ENCODE data around the gene RAVER1.
"Not testable (repeated sequence)": the region's sequence is repeated elsewhere in the genome, so short reads cannot be mapped to it uniquely, and the experiment has no call there.

The RAVER1 gene

DNA sequence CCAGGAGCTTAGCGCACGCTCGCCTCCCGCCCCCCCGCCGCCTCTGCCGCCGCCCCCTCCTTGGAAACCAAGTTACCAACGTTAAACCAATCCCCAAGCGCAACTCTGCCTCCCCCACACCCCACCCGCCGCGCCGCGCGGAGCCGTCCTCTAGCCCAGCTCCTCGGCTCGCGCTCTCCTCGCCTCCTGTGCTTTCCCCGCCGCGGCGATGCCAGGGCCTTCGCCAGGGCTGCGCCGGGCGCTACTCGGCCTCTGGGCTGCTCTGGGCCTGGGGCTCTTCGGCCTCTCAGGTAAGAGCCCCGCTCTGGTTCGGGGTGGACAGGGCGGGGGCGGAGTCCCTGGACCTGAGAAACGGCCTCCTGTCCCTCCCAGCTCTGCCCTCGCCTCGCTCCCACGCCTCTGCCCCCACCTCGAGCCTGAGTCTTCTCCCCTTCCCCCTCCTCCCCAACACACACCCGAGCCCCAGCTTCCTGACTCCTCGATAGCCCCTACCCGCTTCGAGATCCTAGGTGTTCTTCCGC is 43.4 kb downstream of the RAVER1 start, which contains the start of gene ICAM5:
Gene ICAM5, plus strand, starts transcription at position 117 of the 521 bp plus-strand sequence. Its CDS starts 92 bp downstream, at position 209.
- DNase-seq = peak; percentile 68

DNA sequence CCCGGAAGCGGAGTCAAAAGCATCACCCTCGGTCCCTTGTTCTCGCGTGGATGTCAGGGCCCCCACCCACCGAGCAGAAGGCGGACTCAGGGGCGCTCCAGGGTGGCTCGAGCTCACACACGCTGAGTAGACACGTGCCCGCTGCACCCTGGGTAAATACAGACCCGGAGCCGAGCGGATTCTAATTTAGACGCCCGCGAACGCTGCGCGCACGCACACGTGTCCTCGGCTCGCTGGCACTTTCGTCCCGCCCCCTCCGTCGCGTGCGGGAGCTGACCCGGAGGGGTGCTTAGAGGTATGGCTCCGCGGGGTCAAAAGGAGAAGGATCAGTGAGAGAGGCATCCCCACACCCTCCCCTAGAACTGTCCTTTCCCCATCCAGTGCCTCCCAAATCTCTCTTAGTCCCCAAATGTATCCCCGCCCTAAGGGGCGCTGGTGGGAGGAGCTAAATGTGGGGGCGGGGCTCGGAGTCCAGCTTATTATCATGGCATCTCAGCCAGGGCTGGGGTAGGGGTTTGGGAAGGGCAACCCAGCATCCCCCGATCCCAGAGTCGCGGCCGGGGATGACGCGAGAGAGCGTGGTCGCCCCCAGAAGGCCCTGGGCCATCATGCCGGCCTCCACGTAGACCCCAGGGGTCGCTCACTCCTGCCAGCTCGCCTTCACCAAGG is 44.0 kb downstream of the RAVER1 start:
- peak; percentile 84 for DNase-seq

- peak; percentile 83 for DNase-seq
Observed at GRCh38 chr19:10288662-10289166, 44.6 kb downstream of the RAVER1 start.

DNA sequence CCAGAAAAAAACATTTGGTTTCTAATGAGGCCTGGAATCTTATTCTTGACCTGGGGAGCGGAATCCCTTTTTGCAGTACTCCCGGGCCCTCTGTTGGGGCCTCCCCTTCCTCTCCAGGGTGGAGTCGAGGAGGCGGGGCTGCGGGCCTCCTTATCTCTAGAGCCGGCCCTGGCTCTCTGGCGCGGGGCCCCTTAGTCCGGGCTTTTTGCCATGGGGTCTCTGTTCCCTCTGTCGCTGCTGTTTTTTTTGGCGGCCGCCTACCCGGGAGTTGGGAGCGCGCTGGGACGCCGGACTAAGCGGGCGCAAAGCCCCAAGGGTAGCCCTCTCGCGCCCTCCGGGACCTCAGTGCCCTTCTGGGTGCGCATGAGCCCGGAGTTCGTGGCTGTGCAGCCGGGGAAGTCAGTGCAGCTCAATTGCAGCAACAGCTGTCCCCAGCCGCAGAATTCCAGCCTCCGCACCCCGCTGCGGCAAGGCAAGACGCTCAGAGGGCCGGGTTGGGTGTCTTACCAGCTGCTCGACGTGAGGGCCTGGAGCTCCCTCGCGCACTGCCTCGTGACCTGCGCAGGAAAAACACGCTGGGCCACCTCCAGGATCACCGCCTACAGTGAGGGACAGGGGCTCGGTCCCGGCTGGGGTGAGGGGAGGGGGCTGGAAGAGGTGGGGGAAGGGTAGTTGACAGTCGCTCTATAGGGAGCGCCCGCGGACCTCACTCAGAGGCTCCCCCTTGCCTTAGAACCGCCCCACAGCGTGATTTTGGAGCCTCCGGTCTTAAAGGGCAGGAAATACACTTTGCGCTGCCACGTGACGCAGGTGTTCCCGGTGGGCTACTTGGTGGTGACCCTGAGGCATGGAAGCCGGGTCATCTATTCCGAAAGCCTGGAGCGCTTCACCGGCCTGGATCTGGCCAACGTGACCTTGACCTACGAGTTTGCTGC is 46.3 kb downstream of the RAVER1 start, which contains the start of gene ICAM4:
Gene ICAM4, plus strand, starts transcription at position 153 of the 935 bp plus-strand sequence. Its CDS starts 58 bp downstream, at position 211.
- DNase-seq = peak; percentile 30

DNA sequence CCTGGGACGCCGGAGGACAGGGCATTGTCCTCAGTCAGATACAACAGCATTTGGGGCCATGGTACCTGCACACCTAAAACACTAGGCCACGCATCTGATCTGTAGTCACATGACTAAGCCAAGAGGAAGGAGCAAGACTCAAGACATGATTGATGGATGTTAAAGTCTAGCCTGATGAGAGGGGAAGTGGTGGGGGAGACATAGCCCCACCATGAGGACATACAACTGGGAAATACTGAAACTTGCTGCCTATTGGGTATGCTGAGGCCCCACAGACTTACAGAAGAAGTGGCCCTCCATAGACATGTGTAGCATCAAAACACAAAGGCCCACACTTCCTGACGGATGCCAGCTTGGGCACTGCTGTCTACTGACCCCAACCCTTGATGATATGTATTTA is 47.9 kb downstream of the RAVER1 start:
- DNase-seq = no peak

GRCh38 chr19:10284960-10285278 is 48.4 kb downstream of the RAVER1 start:
- no peak for DNase-seq

DNA sequence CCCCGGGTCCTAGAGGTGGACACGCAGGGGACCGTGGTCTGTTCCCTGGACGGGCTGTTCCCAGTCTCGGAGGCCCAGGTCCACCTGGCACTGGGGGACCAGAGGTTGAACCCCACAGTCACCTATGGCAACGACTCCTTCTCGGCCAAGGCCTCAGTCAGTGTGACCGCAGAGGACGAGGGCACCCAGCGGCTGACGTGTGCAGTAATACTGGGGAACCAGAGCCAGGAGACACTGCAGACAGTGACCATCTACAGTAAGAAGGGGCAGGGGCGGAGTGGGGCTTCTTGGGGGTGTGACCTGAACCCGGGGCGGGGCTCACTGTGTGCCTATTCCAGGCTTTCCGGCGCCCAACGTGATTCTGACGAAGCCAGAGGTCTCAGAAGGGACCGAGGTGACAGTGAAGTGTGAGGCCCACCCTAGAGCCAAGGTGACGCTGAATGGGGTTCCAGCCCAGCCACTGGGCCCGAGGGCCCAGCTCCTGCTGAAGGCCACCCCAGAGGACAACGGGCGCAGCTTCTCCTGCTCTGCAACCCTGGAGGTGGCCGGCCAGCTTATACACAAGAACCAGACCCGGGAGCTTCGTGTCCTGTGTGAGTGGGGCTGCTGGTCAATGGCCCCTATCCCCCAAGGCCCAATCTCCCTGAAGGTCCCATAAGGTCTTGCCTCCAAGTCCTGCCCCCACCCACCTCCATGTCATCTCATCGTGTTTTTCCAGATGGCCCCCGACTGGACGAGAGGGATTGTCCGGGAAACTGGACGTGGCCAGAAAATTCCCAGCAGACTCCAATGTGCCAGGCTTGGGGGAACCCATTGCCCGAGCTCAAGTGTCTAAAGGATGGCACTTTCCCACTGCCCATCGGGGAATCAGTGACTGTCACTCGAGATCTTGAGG is 49.0 kb downstream of the RAVER1 start:
- no peak for DNase-seq

DNA sequence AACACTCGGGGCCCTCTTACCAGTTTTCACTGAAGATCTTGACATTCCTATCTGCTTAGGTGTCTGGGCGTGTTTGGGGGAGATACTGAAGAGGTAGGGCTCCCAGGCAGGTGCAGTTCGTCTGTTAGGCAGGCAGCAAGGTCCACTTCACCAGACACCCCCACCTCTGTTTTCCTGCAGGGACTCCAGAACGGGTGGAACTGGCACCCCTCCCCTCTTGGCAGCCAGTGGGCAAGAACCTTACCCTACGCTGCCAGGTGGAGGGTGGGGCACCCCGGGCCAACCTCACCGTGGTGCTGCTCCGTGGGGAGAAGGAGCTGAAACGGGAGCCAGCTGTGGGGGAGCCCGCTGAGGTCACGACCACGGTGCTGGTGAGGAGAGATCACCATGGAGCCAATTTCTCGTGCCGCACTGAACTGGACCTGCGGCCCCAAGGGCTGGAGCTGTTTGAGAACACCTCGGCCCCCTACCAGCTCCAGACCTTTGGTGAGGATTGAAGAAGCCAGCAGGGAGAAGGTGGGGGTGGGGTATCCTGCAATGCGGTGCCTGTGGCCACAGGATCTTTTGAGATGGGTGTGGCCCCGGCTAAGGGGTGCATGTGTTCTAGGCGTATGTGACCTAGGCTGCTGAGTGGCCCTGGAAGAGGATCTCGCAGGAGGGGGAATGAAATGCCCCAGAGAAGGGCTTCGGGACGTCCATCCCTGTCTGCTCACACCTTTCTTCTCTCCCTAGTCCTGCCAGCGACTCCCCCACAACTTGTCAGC is 49.8 kb downstream of the RAVER1 start:
- DNase-seq = no peak

DNA sequence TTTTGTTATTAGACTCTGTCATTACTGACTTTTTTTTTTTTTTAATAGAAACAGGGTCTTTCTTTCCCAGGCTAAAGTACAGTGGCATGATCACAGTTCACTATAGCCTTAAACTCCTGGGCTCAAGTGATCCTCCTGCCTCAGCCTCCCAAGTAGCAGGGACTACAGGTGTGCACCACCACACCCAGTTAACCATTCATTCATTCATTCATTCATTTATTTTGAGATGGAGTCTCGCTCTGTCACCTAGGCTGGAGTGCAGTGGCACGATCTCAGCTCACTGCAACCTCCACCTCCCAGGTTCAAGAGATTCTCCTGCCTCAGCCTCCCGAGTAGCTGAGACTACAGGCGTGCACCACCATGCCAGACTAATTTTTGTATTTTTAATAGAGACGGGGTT is 51.3 kb downstream of the RAVER1 start:
- not testable (repeated sequence) for DNase-seq

- DNase-seq = no peak
Observed at GRCh38 chr19:10279737-10280442, 53.4 kb downstream of the RAVER1 start.

- no peak for DNase-seq
Observed at GRCh38 chr19:10278935-10279334, 54.4 kb downstream of the RAVER1 start.

DNA sequence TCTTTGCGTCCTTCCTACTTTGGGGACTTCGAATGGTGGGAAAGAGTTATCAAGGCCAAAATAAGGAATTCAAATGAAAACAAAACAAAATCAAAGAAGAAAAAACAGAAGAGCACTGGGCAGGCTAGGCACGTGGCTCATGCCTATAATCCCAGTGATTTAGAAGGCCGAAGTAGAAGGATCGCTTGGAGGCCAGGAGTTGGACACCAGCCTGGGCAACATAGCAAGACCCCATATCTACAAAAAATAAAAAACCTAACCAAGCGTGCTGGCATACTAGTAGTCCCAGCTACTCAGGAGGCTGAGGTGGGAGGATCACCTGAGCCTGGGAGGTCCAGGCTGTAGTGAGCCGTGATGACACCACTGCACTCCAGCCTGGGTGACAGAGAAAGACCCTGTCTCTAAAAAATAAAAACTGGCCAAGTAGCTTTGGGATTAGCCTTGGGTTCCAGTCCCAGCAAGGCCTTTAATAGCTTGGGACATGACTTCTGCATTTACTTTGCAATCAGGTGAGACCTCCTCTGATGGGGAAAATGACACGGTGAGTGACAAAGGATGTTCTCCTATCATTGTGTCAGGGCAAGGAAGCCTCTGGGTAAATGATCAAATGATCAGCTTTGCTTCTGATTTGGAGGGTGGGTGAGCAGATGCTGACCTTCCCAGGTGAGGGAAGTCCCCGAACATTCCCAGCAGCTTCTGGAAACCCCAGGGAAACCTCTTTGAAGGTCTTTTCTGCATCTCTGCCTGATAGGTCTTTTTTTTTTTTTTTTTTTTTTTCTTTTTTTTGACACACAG is 55.3 kb downstream of the RAVER1 start:
- DNase-seq = no peak

GRCh38 chr19:10274589-10274988 is 58.7 kb downstream of the RAVER1 start:
- no peak for DNase-seq

- DNase-seq = peak; percentile 54
Observed at GRCh38 chr19:10271543-10272086, 61.7 kb downstream of the RAVER1 start.

- peak; percentile 87 for DNase-seq
Observed at GRCh38 chr19:10270616-10271394, 62.5 kb downstream of the RAVER1 start, which contains the start of gene ICAM1. Gene ICAM1, plus strand, starts transcription at chr19:10271120. Its CDS starts 40 bp downstream, at chr19:10271160.

DNA sequence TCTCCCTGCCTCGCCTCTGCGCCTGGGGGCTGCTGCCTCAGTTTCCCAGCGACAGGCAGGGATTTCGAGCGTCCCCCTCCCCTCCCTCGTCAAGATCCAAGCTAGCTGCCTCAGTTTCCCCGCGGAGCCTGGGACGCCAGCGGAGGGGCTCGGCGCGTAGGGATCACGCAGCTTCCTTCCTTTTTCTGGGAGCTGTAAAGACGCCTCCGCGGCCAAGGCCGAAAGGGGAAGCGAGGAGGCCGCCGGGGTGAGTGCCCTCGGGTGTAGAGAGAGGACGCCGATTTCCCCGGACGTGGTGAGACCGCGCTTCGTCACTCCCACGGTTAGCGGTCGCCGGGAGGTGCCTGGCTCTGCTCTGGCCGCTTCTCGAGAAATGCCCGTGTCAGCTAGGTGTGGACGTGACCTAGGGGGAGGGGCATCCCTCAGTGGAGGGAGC is 63.1 kb downstream of the RAVER1 start:
- peak; percentile 62 for DNase-seq

- DNase-seq = peak; percentile 78
Observed at GRCh38 chr19:10269333-10270179, 63.8 kb downstream of the RAVER1 start.

DNA sequence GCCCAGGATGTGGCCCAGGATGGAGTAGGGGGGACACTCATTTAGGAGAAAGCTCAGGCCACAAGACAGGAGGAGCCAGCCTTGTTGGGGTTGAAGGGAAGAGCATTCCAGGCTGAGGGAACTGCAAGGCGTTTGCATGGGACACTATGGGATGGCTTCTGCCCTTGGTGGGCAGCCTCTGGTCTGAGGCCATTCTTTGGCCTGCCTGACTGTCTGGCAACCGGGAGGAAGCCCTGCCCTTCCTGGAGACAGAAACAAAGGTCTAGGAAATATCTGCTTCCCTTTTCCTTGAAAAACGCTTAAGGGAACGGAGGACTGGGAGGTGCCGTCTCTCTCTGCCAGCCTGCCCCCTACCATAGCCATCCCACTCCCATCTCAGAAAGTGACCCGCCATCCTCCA is 65.3 kb downstream of the RAVER1 start:
- no peak for DNase-seq

Measured in EL (cell line).